WTC11 (cell line): ENCODE measurements around the gene PRIM1. TPM values are rescaled to one million over a fixed set of nuclear protein-coding genes. Genes with fewer than 3 reads are reported as not detected.

Source experiments
- ATAC-seq: fragments of 200-7000 bp; cut with Tn5 transposase; 2 replicates; pipeline ENCODE4 v1.10.0; 2021; ENCODE audit warnings: mild to moderate bottlenecking, moderate library complexity
- CTCF ChIA-PET: fragments of 300-600 bp; sonication (Branson Sonifier 250); formaldehyde crosslinking; loops from one replicate; lab custom pipeline; 2021; ENCODE audit warnings: antibody characterized with exemption; lab: Charles Lee
- POLR2A ChIA-PET: fragments of 350-600 bp; sonication (Branson Sonifier 250); formaldehyde crosslinking; loops from one replicate; lab custom pipeline; 2021; ENCODE audit warnings: antibody characterized with exemption; lab: Charles Lee
- DNase-seq: peaks from one replicate; pipeline ENCODE4 v3.0.0; 2021; ENCODE audit warnings: low spot score
- H3K27ac Mint-ChIP-seq: 2 replicates; pipeline ENCODE4 v1.8.0; 2021; ENCODE audit warnings: mixed read lengths
- H3K27me3 Mint-ChIP-seq: 2 replicates; pipeline ENCODE4 v1.8.0; 2021; ENCODE audit warnings: low read depth, mild to moderate bottlenecking, moderate library complexity, mixed read lengths
- H3K36me3 Mint-ChIP-seq: 2 replicates; pipeline ENCODE4 v1.8.0; 2021; ENCODE audit warnings: mixed read lengths
- H3K4me1 Mint-ChIP-seq: 2 replicates; pipeline ENCODE4 v1.8.0; 2022; ENCODE audit warnings: mixed read lengths
- H3K4me3 Mint-ChIP-seq: 2 replicates; pipeline ENCODE4 v1.8.0; 2021; ENCODE audit warnings: mild to moderate bottlenecking, moderate library complexity, mixed read lengths
- H3K9me3 Mint-ChIP-seq: 2 replicates; pipeline ENCODE4 v1.8.0; 2021; ENCODE audit warnings: mixed read lengths
- ATF6 ChIP-seq: sonication (generic); formaldehyde crosslinking; IDR thresholded peaks from 2 replicates; pipeline ENCODE4 v1.8.1; 2023; ENCODE audit warnings: mild to moderate bottlenecking, missing genetic modification reagents
- CREB1 ChIP-seq: sonication (generic); formaldehyde crosslinking; IDR thresholded peaks from 2 replicates; pipeline ENCODE4 v1.8.0; 2023; ENCODE audit warnings: mild to moderate bottlenecking, missing genetic modification reagents
- E2F1 ChIP-seq: sonication (generic); formaldehyde crosslinking; IDR thresholded peaks from 2 replicates; pipeline ENCODE4 v1.8.0; 2022; ENCODE audit warnings: mild to moderate bottlenecking, missing genetic modification reagents
- ELF4 ChIP-seq: sonication (generic); formaldehyde crosslinking; IDR thresholded peaks from 2 replicates; pipeline ENCODE4 v1.8.1; 2022; ENCODE audit warnings: low read depth, mild to moderate bottlenecking, moderate library complexity, missing genetic modification reagents
- ESRRA ChIP-seq: sonication (generic); formaldehyde crosslinking; IDR thresholded peaks from 2 replicates; pipeline ENCODE4 v1.8.1; 2022; ENCODE audit warnings: mild to moderate bottlenecking, missing genetic modification reagents, borderline replicate concordance
- FOXK1 ChIP-seq: sonication (generic); formaldehyde crosslinking; IDR thresholded peaks from 2 replicates; pipeline ENCODE4 v1.8.0; 2022; ENCODE audit warnings: mild to moderate bottlenecking, moderate library complexity, missing genetic modification reagents
- FOXP1 ChIP-seq: sonication (generic); formaldehyde crosslinking; IDR thresholded peaks from 2 replicates; pipeline ENCODE4 v1.8.0; 2022; ENCODE audit warnings: missing genetic modification reagents, mild to moderate bottlenecking, moderate library complexity, borderline replicate concordance
- FOXP4 ChIP-seq: sonication (generic); formaldehyde crosslinking; IDR thresholded peaks from 2 replicates; pipeline ENCODE4 v1.8.0; 2022; ENCODE audit warnings: mild to moderate bottlenecking, missing genetic modification reagents
- MXD4 ChIP-seq: fragments of 250-450 bp; sonication (Bioruptor Pico); IDR thresholded peaks from 2 replicates; pipeline ENCODE4 v1.8.0; 2021; ENCODE audit warnings: mild to moderate bottlenecking, moderate library complexity, borderline replicate concordance
- NFYB ChIP-seq: sonication (generic); formaldehyde crosslinking; conservative IDR thresholded peaks from 2 replicates; pipeline ENCODE4 v1.8.0; 2022; ENCODE audit warnings: low read depth, missing genetic modification reagents
- SMAD3 ChIP-seq: sonication (generic); formaldehyde crosslinking; IDR thresholded peaks from 2 replicates; pipeline ENCODE4 v1.8.0; 2022; ENCODE audit warnings: missing genetic modification reagents, mild to moderate bottlenecking, borderline replicate concordance
- SOX15 ChIP-seq: fragments of 250-450 bp; sonication (Bioruptor Pico); IDR thresholded peaks from 2 replicates; pipeline ENCODE4 v1.9.0; 2021; ENCODE audit warnings: mild to moderate bottlenecking
- SP1 ChIP-seq: sonication (generic); formaldehyde crosslinking; conservative IDR thresholded peaks from 2 replicates; pipeline ENCODE4 v1.8.1; 2022; ENCODE audit warnings: missing genetic modification reagents
- ZNF138 ChIP-seq: sonication (generic); formaldehyde crosslinking; conservative IDR thresholded peaks from 2 replicates; pipeline ENCODE4 v1.8.1; 2022; ENCODE audit warnings: mild to moderate bottlenecking, moderate library complexity, missing genetic modification reagents
- ZNF232 ChIP-seq: sonication (generic); formaldehyde crosslinking; IDR thresholded peaks from 2 replicates; pipeline ENCODE4 v1.8.0; 2022; ENCODE audit warnings: mild to moderate bottlenecking, missing genetic modification reagents
- ZNF263 ChIP-seq: sonication (generic); formaldehyde crosslinking; IDR thresholded peaks from 2 replicates; pipeline ENCODE4 v1.8.1; 2022; ENCODE audit warnings: low read depth, mild to moderate bottlenecking, moderate library complexity, missing genetic modification reagents
- ZNF671 ChIP-seq: fragments of 250-450 bp; sonication (Bioruptor Pico); IDR thresholded peaks from 2 replicates; pipeline ENCODE4 v1.8.0; 2021; ENCODE audit warnings: mild to moderate bottlenecking
- total RNA-seq: library from RNA; stranded (reverse); gene quantifications from 3 replicates; pipeline ENCODE4 v1.2.3, GENCODE V29; 2021
- TF ChIP-seq, protein P1 (sequence below): fragments of 250-450 bp; sonication (Bioruptor Pico); IDR thresholded peaks from 2 replicates; pipeline ENCODE4 v1.9.0; 2021; ENCODE audit warnings: moderate library complexity, mild to moderate bottlenecking, inconsistent platforms, borderline replicate concordance
- TF ChIP-seq, protein P2 (sequence below): sonication (generic); formaldehyde crosslinking; IDR thresholded peaks from 2 replicates; pipeline ENCODE4 v1.8.0; 2022; ENCODE audit warnings: mild to moderate bottlenecking, missing genetic modification reagents
- TF ChIP-seq, protein P3 (sequence below): sonication (generic); formaldehyde crosslinking; conservative IDR thresholded peaks from 2 replicates; pipeline ENCODE4 v1.8.1; 2022; ENCODE audit warnings: mild to moderate bottlenecking, missing genetic modification reagents
- TF ChIP-seq, protein P4 (sequence below): fragments of 250-450 bp; sonication (Bioruptor Pico); conservative IDR thresholded peaks from 2 replicates; pipeline ENCODE4 v1.9.0; 2021; ENCODE audit warnings: mild to moderate bottlenecking
- TF ChIP-seq, protein P5 (sequence below): sonication (generic); formaldehyde crosslinking; IDR thresholded peaks from 2 replicates; pipeline ENCODE4 v1.8.0; 2022; ENCODE audit warnings: missing genetic modification reagents

PRIM1 gene
- total RNA-seq, 1 experiment from 2014 or later, result 54.0 TPM

GRCh38 chr12:56721216-56721615 lies 30.9 kb downstream of the PRIM1 start:
- DNase-seq, result no peak
- TF ChIP-seq, protein P1, sequence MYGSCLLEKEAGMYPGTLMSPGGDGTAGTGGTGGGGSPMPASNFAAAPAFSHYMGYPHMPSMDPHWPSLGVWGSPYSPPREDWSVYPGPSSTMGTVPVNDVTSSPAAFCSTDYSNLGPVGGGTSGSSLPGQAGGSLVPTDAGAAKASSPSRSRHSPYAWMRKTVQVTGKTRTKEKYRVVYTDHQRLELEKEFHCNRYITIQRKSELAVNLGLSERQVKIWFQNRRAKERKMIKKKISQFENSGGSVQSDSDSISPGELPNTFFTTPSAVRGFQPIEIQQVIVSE (CRISPR knock-in tag), result no peak
- TF ChIP-seq ZNF232 (CRISPR knock-in tag) (no peak), ESRRA (CRISPR knock-in tag) (no peak), ZNF263 (CRISPR knock-in tag) (no peak), MXD4 (no peak), FOXP4 (no peak), SMAD3 (no peak), ATF6 (CRISPR knock-in tag) (no peak), CREB1 (CRISPR knock-in tag) (no peak), SOX15 (CRISPR knock-in tag) (no peak), ZNF138 (no peak), SP1 (CRISPR knock-in tag) (no peak), FOXK1 (CRISPR knock-in tag) (no peak), E2F1 (CRISPR knock-in tag) (no peak), NFYB (no peak)
- TF ChIP-seq, protein P2, sequence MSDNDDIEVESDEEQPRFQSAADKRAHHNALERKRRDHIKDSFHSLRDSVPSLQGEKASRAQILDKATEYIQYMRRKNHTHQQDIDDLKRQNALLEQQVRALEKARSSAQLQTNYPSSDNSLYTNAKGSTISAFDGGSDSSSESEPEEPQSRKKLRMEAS (CRISPR knock-in tag), result no peak
- TF ChIP-seq, protein P3, sequence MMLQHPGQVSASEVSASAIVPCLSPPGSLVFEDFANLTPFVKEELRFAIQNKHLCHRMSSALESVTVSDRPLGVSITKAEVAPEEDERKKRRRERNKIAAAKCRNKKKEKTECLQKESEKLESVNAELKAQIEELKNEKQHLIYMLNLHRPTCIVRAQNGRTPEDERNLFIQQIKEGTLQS, result no peak
- TF ChIP-seq, all 79 proteins: peak for 0
- Mint-ChIP-seq H3K4me3 (peak overlapping the region; percentile 99), H3K9me3 (no peaks in the 10 kb centered on the region), H3K4me1 (peaks cover 70% of the 10 kb centered on the region), H3K27ac (peak overlapping the region; percentile 63; the same call in 1 of the 2 replicates), H3K36me3 (peaks cover 68% of the 10 kb centered on the region), H3K27me3 (no peaks in the 10 kb centered on the region)
- ATAC-seq, result no peak; the same call in 1 of the 2 replicates
- ChIA-PET CTCF (no interaction called here), POLR2A (no interaction called here)

DNA sequence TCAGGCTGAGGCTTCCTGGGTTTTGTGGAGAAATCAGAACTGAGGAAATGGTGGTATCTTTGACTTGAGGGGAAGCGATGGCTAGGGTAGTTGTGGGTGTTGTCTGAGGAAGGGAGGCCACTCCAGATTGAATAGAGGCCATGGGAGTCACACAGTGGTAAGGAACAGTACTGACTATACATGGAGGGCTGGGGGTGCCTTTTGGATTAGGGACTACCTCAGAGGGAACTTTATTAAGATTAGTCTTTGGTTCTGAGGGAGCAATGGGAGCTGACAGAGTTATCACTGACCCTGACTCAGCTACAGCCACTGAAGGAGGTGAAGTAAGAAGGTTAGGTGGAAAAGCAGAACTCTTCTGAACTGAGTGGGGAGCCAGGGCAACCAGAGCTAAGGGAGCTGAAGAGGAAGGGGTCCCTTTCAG lies 31.4 kb downstream of the PRIM1 start:
- no peaks in the 10 kb centered on the region for H3K27me3 Mint-ChIP-seq
- ChIA-PET POLR2A (interaction anchor here (1.4 kb wide), 1 partner anchor 33 kb away, joined by 3 read pairs; the partner anchor contains the start of gene PTGES3), CTCF (no interaction called here)
- DNase-seq, result no peak
- peak overlapping the region; percentile 63 for H3K27ac Mint-ChIP-seq
- no peak for ATAC-seq
- H3K36me3 Mint-ChIP-seq, result peaks cover 73% of the 10 kb centered on the region
- peaks cover 71% of the 10 kb centered on the region for H3K4me1 Mint-ChIP-seq
- H3K4me3 Mint-ChIP-seq, result peak overlapping the region; percentile 99
- H3K9me3 Mint-ChIP-seq, result no peaks in the 10 kb centered on the region
- TF ChIP-seq ZNF671 (CRISPR knock-in tag) (no peak), ZNF263 (CRISPR knock-in tag) (no peak), ELF4 (CRISPR knock-in tag) (no peak), FOXP1 (no peak)
- TF ChIP-seq, protein P3, result no peak
- TF ChIP-seq, protein P4, sequence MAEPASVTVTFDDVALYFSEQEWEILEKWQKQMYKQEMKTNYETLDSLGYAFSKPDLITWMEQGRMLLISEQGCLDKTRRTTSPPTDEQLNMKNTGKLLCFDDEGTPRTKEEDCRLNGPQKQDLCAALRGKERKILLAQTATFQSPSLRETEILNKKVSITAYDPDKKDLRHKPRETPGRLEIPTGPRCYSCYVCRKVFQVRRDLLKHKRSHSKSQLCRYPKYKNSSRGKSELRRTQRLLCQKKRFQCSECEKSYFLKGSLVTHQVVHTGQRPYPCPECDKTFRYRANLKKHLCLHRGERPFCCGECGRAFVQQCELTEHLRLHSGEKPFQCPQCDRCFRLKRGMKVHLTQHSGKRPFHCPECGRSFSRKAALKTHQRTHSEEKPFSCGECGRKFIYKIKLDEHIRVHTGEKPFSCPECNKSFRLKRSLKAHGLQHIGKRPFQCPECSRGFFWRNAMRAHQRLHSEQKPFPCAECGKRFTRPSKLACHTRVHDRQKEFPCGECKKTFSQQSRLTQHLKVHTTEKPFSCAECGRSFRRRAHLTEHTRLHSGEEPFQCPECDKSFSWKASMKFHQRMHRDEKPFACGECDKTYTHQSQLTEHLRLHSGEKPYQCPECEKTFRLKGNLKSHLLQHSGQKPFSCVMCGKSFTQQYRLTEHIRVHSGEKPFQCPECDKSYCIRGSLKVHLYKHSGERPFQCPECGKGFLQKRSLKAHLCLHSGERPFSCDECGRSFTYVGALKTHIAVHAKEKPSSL (CRISPR knock-in tag), result no peak
- TF ChIP-seq, protein P5, sequence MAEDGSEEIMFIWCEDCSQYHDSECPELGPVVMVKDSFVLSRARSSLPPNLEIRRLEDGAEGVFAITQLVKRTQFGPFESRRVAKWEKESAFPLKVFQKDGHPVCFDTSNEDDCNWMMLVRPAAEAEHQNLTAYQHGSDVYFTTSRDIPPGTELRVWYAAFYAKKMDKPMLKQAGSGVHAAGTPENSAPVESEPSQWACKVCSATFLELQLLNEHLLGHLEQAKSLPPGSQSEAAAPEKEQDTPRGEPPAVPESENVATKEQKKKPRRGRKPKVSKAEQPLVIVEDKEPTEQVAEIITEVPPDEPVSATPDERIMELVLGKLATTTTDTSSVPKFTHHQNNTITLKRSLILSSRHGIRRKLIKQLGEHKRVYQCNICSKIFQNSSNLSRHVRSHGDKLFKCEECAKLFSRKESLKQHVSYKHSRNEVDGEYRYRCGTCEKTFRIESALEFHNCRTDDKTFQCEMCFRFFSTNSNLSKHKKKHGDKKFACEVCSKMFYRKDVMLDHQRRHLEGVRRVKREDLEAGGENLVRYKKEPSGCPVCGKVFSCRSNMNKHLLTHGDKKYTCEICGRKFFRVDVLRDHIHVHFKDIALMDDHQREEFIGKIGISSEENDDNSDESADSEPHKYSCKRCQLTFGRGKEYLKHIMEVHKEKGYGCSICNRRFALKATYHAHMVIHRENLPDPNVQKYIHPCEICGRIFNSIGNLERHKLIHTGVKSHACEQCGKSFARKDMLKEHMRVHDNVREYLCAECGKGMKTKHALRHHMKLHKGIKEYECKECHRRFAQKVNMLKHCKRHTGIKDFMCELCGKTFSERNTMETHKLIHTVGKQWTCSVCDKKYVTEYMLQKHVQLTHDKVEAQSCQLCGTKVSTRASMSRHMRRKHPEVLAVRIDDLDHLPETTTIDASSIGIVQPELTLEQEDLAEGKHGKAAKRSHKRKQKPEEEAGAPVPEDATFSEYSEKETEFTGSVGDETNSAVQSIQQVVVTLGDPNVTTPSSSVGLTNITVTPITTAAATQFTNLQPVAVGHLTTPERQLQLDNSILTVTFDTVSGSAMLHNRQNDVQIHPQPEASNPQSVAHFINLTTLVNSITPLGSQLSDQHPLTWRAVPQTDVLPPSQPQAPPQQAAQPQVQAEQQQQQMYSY (CRISPR knock-in tag), result no peak
